NT2/D1 (cell line): ENCODE data around the gene KTN1.

Experiments used
- SUZ12 ChIP-seq: IDR thresholded peaks from 2 replicates; pipeline ENCODE4 v1.6.1; 2011; ENCODE audit not compliant: insufficient read length, insufficient read depth; ENCODE audit errors: extremely low read depth
- YY1 ChIP-seq: IDR thresholded peaks from 2 replicates; pipeline ENCODE4 v1.6.1; 2011; ENCODE audit not compliant: insufficient read length, insufficient read depth
- ZNF274 ChIP-seq: IDR thresholded peaks from 2 replicates; pipeline ENCODE4 v1.6.1; 2011; ENCODE audit warnings: mild to moderate bottlenecking, low read depth, low read length

DNA sequence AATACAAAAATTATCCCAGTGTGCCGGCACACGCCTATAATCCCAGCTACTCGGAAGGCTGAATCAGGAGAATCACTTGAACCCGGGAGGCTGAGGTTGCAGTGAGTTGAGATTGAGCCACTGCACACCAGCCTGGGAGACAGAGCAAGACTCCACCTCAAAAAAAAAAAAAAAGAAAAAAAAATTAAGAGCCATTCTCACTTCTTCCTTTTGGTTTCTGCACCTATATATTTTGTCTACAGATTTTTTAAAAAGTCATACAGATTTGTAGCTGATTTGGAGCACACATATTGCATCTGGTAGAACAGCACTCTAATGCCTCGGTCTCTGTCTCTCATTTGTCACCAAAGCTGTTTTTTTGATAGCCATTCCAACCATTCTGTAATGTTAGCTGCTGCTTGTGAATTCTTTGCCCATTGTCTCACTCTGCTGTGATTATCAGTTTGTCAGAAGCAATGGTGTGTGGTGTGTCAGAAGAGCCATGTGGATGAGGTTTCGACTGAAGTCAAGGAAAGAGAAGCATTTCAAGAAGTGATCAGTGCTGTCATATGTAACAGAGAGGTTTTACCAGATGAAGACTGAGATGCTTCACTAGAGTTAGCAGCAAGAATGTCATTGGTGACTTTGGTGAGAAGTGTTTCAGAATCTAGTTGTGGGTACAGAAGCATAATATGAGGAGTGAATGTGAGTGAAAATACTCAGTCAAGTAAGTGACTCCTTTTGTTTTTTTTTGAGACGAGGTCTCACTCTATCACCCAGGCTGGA, 8.7 kb upstream of the KTN1 start:
- TF ChIP-seq SUZ12 = no peak
- no peak for TF ChIP-seq ZNF274
- no peak for TF ChIP-seq YY1
